GM21526 (cell line): Measurements from ENCODE around the gene ARHGEF10L.
"Not testable (repeated sequence)": the region's sequence is repeated elsewhere in the genome, so short reads cannot be mapped to it uniquely, and the experiment has no call there.

ENCODE experiments used
- ATAC-seq: cut with Tn5 transposase; IDR thresholded peaks from one replicate; pipeline ENCODE4 v1.9.1; 2021; ENCODE audit warnings: moderate library complexity; ENCODE audit not compliant: unreplicated experiment, low FRiP score

ARHGEF10L gene

DNA sequence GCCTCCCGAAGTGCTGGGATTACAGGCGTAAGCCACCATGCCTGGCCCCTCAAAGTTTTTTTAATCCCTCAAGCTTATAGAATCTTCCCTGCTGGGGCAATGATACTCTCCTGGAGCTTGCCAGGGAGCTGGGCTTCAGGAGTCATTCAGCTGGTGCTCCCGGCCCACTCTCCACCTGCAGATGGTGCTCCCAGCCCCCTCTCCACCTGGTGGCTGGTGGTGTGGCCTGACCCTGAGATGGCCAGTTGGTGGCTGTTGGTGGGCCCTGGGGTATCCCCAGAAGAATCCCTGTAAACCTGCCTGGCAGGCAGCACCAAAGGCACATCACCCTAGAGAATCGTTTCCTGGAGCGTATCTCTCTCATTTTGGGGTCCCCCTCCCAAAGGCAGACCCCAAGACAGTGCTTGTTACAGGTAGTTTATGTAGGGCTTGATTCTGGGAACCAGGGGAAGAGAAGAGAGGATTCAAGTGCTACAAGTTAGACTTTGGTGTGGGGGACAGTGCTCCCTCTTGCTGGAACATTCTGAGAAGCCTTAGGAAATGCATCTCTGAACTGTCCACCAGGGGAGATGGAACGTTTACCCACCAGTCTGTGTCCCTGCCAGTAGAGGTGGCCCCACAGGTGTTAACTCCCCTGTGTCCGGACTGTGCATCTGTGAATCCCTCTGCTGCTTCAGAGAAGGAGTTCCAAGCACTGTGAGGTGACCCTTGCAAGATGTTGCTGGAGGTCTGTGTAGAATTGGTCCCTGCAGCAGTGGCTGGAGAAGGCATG, 186.5 kb downstream of the ARHGEF10L start:
- ATAC-seq: no peak

DNA sequence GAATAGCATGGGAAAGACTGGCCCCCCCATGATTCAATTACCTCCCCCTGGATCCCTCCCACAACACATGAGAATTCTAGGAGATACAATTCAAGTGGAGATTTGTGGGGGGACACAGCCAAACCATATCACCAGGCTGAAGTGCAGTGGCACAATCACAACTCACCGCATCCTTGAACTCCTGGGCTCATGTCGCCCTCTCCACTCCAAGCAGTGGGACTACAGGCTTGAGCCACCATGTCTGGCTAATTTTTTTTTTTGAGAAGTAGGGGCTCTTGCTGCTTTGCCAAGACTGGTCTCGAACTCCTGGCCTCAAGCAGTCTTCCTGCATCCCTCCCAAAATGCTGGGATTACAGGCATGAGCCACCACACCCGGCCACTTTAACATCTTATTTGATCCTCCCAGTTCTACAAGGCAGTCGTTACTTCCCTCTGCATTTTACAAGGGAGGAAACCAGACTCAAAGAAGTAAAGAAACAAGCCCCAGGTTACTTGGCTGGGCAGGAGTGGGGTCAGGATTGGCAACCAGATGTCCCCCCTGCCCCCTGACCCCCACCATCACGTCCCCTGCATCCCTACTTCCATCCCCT, 188.7 kb downstream of the ARHGEF10L start:
- no peak for ATAC-seq

DNA sequence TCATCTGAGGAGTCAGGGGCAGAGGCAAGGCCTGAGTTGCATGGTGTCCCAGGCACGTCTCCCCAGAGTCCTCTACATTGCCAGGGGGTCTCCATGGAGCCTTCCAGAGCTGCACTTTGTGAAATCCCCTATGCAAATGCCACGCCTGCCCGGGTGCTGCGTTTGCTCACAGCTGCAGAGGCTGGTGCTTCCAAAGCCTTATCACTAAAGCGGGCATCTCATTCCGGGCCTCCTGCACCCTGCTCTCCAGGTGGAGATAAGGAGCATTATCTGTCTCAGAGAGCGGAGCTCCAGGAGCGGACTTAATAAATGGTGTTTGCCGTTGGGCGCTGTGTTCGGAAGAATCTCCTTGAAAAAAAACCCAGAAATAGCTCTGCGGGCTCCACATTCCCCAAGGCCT, 189.8 kb downstream of the ARHGEF10L start:
- ATAC-seq: no peak

DNA sequence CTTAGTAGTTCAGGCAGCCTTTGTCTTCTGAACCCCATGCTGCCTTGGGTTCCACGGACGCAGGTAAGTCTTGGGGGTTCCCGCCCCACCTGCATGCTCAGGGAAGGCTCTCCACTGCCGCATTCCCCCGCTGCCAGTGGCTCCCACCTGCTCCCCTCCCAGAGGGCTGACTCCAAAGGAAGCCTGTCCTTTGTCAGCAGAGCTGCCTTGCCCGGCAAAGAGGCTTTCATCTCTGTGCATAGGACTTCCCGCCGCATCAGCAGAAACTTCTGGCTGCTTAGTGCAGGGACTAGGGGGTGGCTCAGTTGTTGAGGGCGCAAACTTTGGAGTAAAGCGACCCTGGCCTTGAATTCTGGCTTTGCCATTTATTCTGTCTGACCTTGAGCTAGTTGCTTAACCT, 190.4 kb downstream of the ARHGEF10L start:
- no peak for ATAC-seq

DNA sequence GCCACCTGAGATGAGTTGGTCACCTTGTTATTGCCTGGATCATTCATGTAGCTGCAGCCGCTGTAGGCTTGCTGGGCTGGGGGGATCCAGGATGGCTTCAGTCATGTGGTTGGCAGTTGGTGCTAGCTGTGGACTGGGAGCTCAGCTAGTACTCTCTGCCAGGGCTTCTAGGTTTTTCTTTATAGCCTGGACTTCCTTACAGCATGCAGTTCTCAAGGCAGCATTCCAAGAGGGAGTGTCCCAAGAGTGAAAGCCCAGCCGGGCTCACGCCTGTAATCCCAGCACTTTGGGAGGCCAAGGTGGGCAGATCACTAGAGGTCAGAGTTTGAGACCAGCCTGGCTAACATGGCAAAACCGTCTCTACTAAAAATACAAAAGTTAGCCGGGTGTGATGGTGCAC, 192.0 kb downstream of the ARHGEF10L start:
- ATAC-seq: no peak

DNA sequence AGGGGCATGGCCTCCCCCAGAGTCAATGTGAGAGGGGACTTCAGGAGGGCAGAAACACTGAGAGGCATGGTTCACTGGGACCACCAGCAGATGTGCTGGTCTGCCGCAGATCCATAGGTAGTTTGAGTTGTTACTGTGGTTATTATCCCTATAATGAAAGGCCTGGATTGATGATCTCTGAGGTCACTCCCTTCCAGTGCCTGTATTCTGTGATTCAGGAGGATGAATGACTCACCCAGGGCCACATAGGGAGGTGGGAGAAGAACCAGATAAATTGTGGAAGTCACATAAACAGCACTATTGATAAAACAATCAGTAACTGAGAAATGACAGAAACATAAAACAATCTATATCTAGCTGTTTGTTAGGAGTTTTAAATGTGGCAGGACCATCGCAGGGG, 193.0 kb downstream of the ARHGEF10L start:
- ATAC-seq: no peak

DNA sequence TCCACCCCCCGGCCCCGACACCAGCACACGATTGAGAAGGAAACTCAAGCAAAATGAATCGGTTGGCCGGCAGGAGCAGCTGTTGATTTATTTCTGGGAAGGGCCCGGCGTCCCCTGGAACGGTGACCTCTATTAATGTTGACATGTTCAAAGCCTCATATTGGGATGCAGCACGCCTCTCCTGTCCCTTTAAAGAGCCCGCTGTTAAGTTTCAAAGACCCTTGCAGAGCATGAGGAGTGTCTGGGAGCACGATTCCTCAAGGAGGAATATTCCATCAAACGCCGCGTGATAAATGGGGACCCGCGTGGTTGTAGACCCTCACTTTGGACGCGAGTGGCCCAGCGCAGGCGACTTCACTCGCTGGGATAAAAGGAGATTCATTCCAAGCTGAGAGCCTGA, 194.2 kb downstream of the ARHGEF10L start:
- ATAC-seq: no peak

DNA sequence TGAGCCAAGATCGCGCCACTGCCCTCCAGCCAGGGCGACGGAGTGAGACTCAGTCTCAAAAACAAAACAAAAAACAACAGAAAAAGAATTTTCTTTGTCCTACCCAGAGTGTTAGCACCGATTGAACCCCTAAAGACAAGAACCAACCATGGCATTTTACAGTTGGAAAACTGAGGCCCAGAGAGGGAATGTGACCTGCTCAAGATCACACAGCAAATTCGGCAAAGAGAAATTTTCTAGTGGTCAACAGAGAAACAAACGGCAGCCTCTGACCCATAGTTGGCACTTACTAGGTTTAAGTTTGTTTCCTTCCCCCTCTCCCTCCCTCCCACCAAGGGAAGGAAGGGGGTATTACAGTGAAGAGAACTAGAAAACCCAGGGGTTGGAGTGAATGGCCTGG, 195.1 kb downstream of the ARHGEF10L start:
- ATAC-seq: no peak

DNA sequence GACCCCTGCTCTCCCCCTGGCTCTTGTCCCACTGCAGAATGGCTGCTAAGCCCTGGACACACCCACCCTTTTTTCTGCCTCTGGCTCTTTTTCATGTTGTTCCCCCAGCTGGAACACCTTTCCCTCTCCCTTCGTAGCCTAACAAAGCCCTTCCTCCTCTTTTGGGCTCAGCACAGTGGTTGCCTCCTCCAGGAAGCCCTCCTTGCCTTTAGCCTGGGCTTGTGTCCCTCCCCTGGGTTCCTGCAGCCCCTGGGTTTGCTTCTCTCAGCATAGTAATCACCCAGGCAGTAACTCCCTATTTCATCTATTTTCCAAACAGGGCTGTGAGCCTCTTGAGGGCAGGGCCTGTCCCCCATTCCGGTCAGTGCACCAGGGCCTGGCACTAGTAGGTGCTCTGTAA, 195.8 kb downstream of the ARHGEF10L start:
- no peak for ATAC-seq

DNA sequence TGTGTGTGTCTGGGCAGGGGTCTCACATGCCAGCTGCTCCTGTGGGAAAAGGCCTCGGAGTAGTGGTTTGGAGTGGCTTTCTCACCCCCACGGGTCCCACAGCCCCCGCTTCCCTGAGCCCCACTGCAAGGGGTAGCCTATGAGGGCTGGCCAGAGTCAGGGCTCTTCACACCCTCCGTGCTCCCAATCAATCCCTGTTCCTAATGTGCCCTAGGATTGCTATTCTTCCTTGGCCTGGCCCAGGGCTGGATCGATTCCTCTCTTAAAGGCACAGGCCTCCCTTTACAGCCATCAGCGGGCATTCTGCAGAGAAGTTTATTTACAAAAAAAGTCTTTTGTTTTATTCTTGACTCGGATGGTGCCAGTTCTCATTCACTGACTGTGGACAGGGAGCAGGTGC, 196.3 kb downstream of the ARHGEF10L start:
- no peak for ATAC-seq

DNA sequence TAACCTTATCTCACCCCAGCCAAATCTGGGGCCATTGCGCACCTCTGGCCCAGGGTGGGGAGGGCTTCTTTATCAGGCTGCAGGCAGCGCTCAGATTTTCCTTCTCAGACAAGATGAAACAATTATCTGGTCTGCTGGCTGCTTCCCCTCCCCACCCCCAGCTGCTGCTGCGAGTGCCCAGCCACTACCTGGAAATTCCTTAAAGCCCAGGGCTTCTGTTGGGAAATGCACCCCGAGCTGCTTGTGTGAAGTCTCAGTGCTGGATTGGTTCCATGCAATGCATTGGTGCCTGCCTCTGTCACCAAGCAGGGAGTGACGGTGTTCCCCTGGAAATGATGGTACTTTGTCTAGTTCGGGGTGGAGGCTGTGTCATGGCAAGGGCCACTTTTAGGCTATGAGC, 197.1 kb downstream of the ARHGEF10L start:
- ATAC-seq: no peak

DNA sequence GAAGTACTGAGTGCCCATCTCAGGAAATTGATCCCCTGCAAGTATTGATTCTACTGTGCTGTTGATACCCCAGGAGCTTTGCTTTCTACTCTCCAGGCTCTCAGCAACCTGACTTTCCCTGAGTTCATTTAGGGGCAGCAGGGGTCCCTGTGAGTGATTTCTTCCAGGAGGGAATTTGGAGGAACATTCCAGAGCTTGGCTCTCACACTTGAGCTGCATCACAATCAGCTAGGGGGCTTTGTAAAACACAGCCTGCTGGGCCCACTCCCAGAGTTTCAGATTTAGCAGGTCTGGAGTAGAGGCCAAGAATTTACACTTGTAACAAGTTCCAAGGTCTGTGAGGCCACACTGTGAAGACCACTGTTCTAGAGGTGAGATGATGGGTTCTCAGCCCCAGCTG, 199.6 kb downstream of the ARHGEF10L start:
- ATAC-seq: no peak

DNA sequence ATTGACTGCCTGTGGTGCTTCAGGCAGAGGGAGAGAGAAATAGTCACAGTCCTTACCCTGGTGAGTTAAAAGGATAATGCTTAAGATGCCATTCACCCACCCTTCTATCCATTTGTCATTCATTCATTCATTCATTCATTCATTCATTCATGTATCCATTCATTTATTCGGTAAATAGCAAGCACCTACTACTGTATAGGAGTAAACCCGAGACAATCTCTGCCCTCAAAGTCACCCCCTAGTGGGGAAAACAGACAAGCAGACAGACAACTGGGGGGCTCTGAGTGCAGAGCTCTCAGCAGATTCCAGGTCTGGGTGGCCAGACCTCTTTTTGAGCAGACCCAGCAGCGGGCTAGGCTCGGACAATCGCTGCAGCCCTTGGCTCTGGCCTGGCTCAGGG, 201.6 kb downstream of the ARHGEF10L start:
- ATAC-seq: no peak

DNA sequence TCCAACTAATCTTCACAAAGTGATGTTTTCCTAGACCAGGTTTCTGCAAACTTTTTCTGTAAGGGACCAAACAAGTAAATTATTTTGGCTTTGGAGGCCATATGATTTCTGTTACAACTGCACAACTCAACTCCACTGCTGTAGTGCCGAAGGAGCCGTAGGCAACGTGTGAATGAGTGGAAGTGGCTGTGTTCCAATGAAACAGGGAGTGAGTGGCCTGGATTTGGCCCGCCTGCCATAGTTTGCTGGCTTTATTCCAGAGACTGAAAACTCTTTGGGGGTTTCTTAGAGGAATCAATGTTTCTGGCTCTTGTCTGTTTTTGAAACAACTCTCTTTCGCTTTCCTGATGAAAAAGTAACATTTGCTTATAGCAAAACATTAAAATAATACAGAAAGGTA, 203.1 kb downstream of the ARHGEF10L start:
- no peak for ATAC-seq

DNA sequence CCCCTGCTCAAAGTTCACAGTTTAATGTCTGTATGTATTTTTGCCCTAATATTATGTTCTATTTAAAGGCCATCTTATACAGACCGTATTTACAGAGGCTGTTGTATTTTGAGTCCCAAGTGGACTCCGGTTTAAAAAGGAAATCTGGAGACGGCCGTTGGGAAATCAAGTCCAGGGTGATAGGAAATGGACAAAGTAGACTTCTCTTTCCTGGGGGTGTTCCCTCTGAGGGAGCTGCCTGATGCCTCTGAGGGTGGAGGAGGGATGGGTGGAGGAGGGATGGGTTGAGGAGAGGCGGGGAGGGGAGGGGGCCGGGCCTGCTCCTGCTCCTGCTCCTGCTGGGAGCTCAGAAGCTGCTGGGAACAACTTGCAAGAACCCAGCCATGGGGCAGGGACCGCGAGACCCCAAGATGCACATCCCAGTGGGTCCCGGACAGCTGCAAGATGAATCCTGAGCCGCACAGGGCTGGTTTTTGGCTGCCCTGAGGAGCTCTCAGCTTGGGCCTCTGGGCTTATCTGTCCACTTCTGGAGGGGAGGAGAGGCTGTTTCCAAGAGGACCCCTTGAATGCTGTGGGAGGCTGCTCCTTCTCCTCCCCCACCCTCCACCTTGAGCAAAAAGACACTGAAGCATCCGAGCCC, 203.6 kb downstream of the ARHGEF10L start:
- ATAC-seq: no peak

DNA sequence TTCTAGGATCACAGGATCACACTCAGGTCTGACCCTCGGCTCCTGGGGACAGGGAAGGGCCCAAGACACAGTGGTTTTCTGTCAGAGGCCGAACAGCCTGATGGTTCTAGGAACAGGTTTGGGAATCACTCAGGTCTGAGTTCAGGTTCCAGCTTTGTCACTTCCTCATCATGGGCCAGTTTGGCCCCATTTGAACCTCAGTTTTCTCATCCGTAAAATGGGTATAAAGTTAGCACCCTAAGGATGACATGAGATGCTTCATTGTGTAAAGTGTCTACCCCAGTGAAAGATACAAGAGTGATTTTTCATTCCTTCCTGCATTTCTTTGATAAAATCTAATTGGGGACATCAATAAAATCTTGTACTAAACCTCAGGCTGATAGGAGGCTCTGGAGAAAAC, 204.4 kb downstream of the ARHGEF10L start:
- ATAC-seq: no peak

DNA sequence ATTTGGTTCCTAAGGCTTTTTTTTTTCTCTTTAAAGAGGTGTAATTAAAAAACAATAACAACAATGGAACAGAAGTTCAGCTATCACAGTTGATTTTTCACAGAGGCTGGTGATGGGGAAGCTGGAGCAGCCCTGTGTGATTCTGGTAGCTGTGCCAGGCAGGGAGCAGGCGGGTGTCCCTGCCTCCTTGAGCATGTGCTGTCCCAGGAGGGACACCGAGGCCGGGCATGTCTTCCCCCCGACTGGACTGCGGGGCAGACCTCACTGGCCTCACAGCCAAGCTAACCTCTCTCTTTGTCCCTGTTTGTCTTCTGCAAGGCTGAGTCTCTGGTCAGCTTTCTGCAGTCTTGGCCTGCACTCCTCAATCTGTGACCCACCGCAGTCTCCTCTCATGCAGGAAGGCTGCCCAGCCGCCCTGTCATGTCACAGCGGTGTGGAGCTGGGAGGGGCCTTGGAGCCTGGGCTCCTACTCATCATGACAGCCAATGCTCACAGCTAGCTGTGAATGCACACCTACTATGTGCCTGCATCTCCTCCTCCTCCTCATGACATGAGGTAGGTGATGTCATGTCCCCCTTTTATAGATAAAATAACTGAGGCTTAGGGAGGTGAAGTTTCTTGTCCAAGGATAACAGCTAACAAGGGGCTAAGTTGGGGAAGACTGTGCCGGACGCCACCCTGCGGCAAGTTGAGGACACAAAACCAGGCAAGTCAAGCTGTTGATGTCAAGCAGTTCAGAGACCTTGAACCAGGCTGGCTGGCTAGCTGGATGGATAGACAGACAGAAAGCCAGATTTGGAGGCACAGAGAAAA, 205.4 kb downstream of the ARHGEF10L start:
- no peak for ATAC-seq

DNA sequence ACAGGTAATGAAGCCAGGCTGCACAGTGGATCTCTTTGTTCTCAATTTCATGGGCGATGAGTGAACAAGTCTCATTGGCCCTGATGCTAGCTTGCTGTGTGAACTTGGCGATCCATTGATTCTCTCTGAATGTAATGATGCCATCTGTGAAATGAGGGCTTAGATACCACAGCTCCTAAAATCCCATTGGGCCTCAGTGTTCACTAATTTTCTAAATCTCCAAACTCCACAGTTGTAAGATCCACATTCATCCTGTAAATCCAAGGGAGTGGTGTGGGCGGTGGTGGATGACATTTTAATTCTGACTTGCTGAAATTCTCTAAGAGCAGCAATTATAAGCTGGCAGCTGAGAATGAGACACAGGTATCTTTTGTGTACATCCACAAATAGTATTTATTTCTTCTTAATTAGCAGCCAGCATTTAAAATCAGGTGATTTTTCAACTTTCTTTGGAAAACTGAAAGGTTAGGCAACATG, 206.0 kb downstream of the ARHGEF10L start:
- no peak for ATAC-seq

DNA sequence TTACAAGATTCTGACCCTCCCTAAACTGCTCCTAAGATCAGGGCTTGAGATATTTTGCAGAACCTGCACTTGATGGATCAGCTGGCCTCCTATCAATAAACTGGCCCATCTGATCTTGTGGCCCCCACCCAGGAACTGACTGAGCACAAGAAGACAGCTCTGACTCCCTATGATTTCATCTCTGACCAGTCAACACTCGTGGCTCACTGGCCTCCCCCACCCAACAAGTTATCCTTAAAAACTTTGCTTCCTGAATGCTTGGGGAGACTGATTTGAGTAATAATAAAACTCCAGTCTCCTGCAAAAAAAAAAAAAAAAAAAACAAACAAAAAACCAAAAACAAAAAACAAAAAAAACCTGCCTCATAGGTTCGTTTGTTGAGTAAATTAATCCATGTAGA, 206.8 kb downstream of the ARHGEF10L start:
- not testable (repeated sequence) for ATAC-seq

DNA sequence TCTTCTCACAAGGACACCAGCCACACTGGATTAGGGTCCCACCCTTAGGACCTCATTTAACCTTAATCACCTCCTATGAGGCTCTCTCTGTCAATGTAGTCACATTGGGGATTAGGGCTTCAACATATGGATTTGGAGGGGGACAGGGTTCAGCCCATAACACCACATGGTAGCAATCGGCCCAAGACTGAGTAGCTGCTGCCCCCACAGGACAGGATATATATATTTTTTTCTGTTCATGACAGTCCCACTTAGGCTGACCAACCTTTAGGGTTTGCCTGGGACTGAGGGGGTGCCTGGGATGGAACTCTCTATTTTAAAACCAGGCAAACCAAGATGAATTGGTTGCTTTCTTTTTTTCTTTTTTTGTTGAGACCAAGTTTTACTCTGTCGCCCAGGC, 207.4 kb downstream of the ARHGEF10L start:
- ATAC-seq: no peak
